Prostate gland (tissue), 2 donors: Measurements from ENCODE around the gene LRRN4.

Experiments used
- CTCF ChIP-seq, 4 experiments: fragments of 200-600 bp in 2 of 4; fragments of 450-650 bp in 2 of 4; sonication (generic) in 2 of 4; IDR thresholded peaks; 1 replicate in 3 of 4; 2 replicates in 1 of 4; pipeline ENCODE4 v1.5.1; 2016 to 2019; ENCODE audit warnings: antibody characterized with exemption in 4 of 4, mild to moderate bottlenecking in 2 of 4, moderate library complexity in 2 of 4
- POLR2A ChIP-seq: fragments of 450-650 bp; IDR thresholded peaks from one replicate; pipeline ENCODE4 v1.6.1; 2016; ENCODE audit warnings: antibody characterized with exemption, mild to moderate bottlenecking
- POLR2AphosphoS5 ChIP-seq: sonication (generic); formaldehyde crosslinking; IDR thresholded peaks from one replicate; pipeline ENCODE4 v1.6.1; 2017; ENCODE audit warnings: antibody characterized with exemption

GRCh38 chr20:6038256-6038655, 15.6 kb downstream of the LRRN4 start:
- no peak for TF ChIP-seq CTCF (IDR thresholded peaks at IDR 0.05)
- TF ChIP-seq POLR2A = no peak
- TF ChIP-seq POLR2AphosphoS5 = no peak
